Urothelium cell line (cell line): ENCODE data around the gene FMNL2.
"Not testable (repeated sequence)": the region's sequence is repeated elsewhere in the genome, so short reads cannot be mapped to it uniquely, and the experiment has no call there.

Experiments
- DNase-seq: peaks from one replicate; pipeline ENCODE4 v3.0.0; 2011; ENCODE audit warnings: low spot score, mixed read lengths
- FAIRE-seq: peaks from 2 replicates; lab custom pipeline; 2011; peaks lifted over from hg19 to GRCh38; lab: Jason Lieb, UNC

Gene FMNL2

GRCh38 chr2:152335016-152335725, at the start of gene FMNL2:
Gene FMNL2 (plus strand): TSS chr2:152335174.
- no peak for DNase-seq
- FAIRE-seq = no peak

GRCh38 chr2:152292991-152293390, 42.0 kb upstream of the FMNL2 start:
- FAIRE-seq = no peak
- DNase-seq = no peak

DNA sequence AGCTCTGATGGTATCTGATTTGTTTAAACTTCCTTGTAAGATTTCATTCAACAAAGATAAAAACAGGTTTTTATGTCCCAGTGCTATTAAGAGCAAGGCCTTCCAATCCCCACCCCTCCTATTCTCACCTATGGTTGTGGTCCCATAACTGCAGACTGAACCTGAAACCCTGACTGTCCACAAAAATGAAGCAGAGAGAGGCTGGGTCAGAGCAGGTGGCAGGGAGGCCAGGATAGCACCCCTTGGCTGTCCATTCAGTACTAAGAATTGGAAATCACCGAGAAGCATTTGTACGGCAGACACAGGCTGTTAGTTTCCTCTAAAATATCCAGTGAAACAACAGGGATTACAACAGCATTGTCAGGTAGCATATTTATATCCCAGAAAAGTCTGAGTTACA, 37.3 kb upstream of the FMNL2 start:
- DNase-seq (no peak), FAIRE-seq (no peak)

DNA sequence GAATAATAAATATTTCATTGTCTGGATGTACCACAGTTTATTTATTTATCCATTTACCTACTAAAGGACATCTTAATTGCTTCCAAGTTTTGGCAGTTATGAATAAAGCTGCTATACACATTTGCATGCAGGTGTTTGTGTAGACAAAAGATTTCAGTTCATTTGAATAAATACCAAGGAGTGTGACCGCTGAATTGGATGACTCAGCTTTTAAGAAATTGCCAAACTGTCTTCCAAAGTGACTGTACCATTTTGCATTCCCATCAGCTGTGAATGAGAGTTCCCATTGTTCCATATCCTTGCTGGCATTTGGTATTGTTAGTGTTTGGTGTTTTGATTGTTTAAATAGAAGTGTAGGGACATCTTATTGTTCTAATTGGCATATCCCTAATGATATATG, 36.2 kb upstream of the FMNL2 start:
- FAIRE-seq (no peak), DNase-seq (no peak)

GRCh38 chr2:152301131-152301530, 33.8 kb upstream of the FMNL2 start:
- DNase-seq (no peak), FAIRE-seq (no peak)

DNA sequence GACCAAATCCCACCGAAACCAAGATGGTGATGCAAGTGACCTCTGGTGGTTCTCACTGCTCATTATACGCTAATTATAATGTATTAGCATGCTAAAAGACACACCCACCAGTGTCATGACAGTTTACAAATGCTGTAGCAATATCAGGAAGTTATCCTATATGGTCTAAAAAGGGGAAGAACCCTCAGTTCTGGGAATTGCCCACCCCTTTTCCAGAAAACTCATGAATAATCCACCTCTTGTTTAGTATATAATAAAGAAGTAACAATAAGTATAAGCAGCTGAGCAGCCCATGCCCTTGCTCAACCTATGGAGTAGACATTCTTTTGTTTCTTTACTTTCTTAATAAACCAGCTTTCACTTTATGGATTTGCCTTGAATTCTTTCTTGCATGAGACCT, 31.0 kb upstream of the FMNL2 start:
- DNase-seq = no peak
- no peak for FAIRE-seq

DNA sequence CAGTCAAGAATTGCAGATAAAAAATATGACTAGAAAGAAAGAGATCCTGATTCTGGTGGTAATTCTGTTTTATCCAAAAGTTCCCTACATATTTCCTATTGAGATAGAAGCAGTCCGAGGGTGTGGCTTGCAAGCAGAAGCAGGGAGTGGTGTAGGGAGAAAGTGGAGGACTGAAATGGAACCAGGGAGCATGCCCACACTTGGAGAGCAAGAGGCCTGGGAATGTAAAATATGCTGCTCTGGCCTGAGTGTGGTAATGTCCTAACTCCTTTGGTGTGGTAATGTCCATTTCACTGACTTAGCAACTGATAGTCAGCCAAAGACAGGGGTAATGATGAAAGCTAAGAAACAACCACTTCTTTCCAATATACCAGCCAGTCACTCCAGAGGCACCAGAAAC, 30.1 kb upstream of the FMNL2 start:
- FAIRE-seq (no peak), DNase-seq (no peak)

DNA sequence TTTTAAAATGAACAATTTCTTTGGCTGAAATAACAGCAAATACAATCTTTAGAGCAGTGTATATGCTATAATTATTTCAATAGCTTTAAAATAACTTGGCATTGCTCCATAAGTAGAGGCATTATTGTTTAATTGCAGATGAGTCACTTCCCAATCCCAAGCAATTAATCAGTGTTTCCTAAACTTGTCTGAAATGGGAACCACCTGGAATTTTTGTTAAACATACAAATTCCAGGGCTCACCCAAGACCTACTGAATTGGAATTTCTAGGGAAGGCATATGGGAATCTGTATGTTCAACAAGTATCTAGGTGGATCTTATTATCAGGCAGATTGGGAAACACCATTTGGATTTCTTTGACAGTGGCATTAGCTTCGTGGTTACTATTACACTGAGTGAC, 27.1 kb upstream of the FMNL2 start:
- DNase-seq (no peak), FAIRE-seq (no peak)

- DNase-seq (no peak), FAIRE-seq (no peak)
Measured at GRCh38 chr2:152309352-152310214, 25.4 kb upstream of the FMNL2 start.

DNA sequence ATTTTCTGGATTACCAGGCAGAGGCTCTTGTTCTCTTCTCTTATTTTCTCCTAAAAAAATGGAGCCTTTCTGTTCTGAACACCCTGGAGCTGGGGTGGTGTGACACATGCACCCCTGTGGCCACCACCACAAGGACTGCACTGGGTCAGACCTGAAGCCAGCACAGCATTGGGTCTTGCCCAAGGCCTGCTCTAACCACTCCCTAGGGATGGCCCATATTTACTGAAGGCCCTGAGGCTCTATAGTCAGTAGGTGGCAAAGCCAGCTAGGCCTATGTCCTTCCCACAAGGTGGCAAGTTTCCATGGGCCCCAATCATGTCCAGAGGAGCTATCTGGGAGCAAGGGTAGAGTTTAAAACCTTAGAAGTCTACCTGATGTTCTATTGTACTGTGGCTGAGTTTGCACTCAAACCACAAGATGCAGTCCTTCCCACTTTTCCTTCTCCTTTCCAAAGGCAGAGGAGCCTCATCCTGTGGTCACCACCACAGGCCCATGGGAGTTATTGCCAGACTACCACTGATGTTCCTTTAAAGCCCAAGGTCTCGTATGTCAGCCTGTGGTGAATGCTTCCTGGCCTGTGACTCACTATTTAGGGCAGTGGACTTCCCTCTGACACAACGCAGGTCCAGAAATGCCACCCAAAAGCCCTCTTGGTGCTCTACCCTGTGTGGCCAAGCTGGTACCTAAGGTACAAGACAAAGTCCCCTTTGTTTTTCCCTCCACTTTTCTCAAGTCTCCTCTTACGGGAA, 15.0 kb upstream of the FMNL2 start:
- DNase-seq = no peak
- FAIRE-seq = no peak

DNA sequence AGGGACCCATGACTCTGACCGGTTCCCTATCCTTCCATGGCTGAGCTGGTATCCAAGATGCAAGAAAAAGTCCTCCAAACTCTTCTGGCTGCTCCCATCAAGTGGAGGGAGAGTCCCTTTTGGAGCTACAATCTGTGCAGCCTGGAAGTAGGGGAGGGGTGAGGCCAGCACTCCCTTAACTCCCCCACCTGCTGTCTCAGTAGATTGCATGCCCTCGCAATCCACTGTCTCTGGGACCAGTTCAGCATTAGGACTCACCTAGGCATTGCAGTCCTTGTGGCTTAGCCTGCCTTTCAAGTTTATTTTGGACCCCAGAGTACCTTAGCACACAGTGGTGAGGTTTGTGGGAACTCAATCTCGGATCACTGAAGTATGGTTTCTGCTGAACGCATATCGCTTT, 14.2 kb upstream of the FMNL2 start:
- DNase-seq (no peak), FAIRE-seq (no peak)

DNA sequence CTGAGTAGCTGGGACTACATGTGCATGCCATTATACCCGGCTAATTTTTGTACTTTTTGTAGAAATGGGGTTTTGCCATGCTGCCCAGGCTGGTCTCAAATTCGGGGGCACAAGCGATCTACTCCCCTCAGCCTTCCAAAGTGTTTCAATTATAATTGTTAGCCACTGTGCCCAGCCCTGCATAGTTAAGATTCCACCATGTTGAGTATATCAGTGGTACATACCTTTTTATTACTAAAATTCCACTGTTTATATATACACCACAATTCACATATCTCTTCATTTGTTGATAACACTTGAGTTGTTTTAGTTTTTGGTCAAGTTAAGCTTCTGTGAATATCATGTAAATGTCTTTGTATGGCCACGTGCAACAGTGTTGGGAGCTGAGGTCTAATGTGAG, 12.8 kb upstream of the FMNL2 start:
- FAIRE-seq (no peak), DNase-seq (no peak)

GRCh38 chr2:152325126-152325525, 9.8 kb upstream of the FMNL2 start:
- not testable (repeated sequence) for DNase-seq, FAIRE-seq

DNA sequence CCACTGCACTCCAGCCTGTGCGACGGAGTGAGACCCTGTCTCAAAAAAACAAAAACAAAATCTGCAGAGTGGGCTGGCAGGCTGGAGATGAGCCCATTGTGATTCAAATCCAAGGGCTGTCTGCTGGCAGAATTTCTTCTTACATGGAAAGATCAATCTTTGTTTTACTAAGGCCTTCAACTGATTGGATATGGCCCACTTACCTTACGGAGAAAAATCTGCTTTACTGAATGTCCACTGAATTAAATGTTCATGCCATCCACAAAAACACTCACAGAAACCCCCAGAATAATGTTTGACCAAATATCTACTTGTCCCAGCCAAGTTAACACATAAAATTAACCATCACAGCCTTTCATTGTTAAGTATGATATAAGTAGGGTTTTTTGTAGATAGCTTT, 8.3 kb upstream of the FMNL2 start:
- DNase-seq (no peak), FAIRE-seq (no peak)

DNA sequence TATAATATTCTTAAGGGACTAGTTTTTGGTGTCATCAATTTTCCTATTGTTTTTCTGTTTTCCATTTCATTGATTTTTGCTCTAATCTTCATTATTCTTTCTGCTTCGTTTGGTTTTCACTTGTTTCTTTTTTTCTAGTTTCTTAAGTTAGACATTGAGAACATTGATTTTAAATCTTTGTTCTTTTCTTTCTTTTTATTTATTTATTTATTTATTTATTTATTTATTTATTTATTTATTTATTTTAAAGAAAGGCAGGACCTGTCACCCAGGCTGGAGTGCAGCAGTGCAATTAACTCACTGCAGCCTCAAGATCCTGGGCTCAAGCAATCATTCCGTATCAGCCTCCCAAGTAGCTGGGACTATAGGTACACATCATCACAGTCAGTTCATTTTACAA, 7.0 kb upstream of the FMNL2 start:
- FAIRE-seq = no peak

GRCh38 chr2:152330235-152330866, 4.6 kb upstream of the FMNL2 start:
- DNase-seq = no peak
- FAIRE-seq = no peak

More for the DNA sequence above, 7.0 kb upstream of the FMNL2 start:
- DNase-seq = no peak

- FAIRE-seq (no peak), DNase-seq (no peak)
Measured at GRCh38 chr2:152334701-152335015, 316 bp upstream of the FMNL2 start.

DNA sequence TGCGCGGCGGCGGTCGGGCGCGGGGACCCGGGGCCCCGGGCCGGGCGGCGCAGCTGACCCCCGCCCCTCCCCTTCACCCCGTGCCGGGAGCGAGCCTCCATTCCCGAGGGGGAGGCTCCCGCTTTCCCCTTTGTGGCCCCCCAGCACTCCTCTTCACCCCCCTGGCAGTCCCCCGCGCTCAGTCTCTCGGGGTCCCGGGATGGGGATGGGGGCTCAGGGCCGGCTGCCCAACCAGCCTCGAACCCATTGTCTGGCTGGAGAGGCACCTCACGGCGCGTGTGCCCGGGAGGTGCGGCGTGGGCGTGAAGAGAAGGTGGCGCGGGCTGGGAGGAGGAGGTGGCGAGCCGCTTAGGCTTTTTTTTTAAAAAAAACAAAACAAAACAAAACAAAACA, 748 bp downstream of the FMNL2 start:
- FAIRE-seq (no peak), DNase-seq (no peak)

DNA sequence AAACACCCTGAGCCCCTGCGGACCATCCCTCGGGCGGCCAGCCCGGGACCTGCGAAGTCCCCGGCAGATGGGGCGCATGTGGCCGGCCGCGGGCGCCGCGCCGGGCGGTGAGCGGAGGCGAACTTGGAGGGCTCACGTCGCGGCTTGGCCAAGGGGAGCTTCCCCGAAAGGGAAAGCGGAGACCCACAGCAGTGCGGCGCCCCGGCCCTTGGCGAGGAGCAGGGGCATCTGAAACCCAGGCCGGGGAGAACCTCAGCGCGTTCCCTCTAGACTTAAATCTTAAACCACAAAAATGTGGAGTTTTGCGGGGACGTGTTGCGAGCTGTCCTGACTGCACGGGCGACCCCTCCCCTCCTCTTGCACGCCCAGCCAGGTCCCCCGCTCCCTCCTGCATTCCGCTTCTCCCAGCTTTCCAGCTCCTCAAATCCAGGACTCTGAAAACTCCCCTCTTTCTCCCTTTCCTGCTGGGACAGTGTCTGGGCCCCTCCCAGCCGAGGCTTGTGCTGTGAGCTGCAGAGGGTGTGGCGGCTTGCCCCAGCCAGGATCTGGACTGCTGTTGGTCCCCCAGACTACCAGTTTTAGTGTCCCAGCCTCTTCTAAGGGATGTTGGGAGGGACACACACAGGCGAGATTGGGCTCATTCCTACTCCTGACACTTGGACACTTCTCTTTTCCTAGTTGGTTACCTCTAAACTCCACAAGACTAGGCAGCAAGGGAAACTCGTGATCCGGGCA, 1.3 kb downstream of the FMNL2 start:
- no peak for DNase-seq
- no peak for FAIRE-seq

GRCh38 chr2:152336854-152337510, 2.0 kb downstream of the FMNL2 start:
- FAIRE-seq (no peak), DNase-seq (no peak)
